DMS 273 treated with DMSO at 0.1 percent for 48 hours (cell line): ENCODE data around the gene SKAP1.

ENCODE experiments used
- DNase-seq: peaks from one replicate; lab custom pipeline; 2025; lab: John Stamatoyannopoulos, UW

The SKAP1 gene

GRCh38 chr17:48241770-48242497 is 188.1 kb downstream of the SKAP1 start:
- DNase-seq = no peak

GRCh38 chr17:48241131-48241591 is 188.9 kb downstream of the SKAP1 start:
- no peak for DNase-seq

GRCh38 chr17:48240562-48241130 is 189.4 kb downstream of the SKAP1 start:
- DNase-seq = no peak

GRCh38 chr17:48240122-48240521 is 189.9 kb downstream of the SKAP1 start:
- no peak for DNase-seq

- no peak for DNase-seq
These were observed 190.4 kb downstream of the SKAP1 start for GRCh38 chr17:48239603-48239995.

GRCh38 chr17:48238933-48239602 is 190.9 kb downstream of the SKAP1 start:
- no peak for DNase-seq

- DNase-seq = no peak
These were observed 192.6 kb downstream of the SKAP1 start for GRCh38 chr17:48237456-48237855.

- no peak for DNase-seq
These were observed 193.3 kb downstream of the SKAP1 start for GRCh38 chr17:48236681-48237134.

GRCh38 chr17:48234922-48235321 is 195.1 kb downstream of the SKAP1 start:
- DNase-seq = no peak

- DNase-seq = no peak
These were observed 197.7 kb downstream of the SKAP1 start for GRCh38 chr17:48231995-48232959.

- no peak for DNase-seq
These were observed 200.1 kb downstream of the SKAP1 start for GRCh38 chr17:48229936-48230335.

GRCh38 chr17:48228720-48229119 is 201.3 kb downstream of the SKAP1 start:
- DNase-seq = no peak

- DNase-seq = no peak
These were observed 204.1 kb downstream of the SKAP1 start for GRCh38 chr17:48225725-48226567.

GRCh38 chr17:48223945-48224344 is 206.1 kb downstream of the SKAP1 start:
- no peak for DNase-seq

GRCh38 chr17:48219617-48220016 is 210.4 kb downstream of the SKAP1 start:
- DNase-seq = no peak

GRCh38 chr17:48215583-48216139 is 214.4 kb downstream of the SKAP1 start:
- DNase-seq = no peak

- DNase-seq = no peak
These were observed 216.2 kb downstream of the SKAP1 start for GRCh38 chr17:48213797-48214196.

GRCh38 chr17:48211787-48212186 is 218.2 kb downstream of the SKAP1 start:
- no peak for DNase-seq

GRCh38 chr17:48211011-48211410 is 219.0 kb downstream of the SKAP1 start:
- no peak for DNase-seq

GRCh38 chr17:48209973-48210372 is 220.0 kb downstream of the SKAP1 start:
- DNase-seq = no peak
